WTC11 (cell line): ENCODE measurements around the gene COL4A1.

Experiments used
- CREB1 ChIP-seq: sonication (generic); formaldehyde crosslinking; IDR thresholded peaks from 2 replicates; pipeline ENCODE4 v1.8.0; 2023; ENCODE audit warnings: mild to moderate bottlenecking, missing genetic modification reagents
- ETV6 ChIP-seq: sonication (generic); formaldehyde crosslinking; IDR thresholded peaks from 2 replicates; pipeline ENCODE4 v1.8.1; 2022; ENCODE audit warnings: mild to moderate bottlenecking, missing genetic modification reagents
- HMGA2 ChIP-seq: fragments of 250-450 bp; sonication (Bioruptor Pico); IDR thresholded peaks from 2 replicates; pipeline ENCODE4 v1.4.0; 2021; ENCODE audit warnings: mild to moderate bottlenecking, moderate library complexity
- JUN ChIP-seq: sonication (generic); formaldehyde crosslinking; IDR thresholded peaks from 2 replicates; pipeline ENCODE4 v1.8.0; 2023; ENCODE audit warnings: mild to moderate bottlenecking, missing genetic modification reagents
- NR1H2 ChIP-seq: sonication (generic); formaldehyde crosslinking; IDR thresholded peaks from 2 replicates; pipeline ENCODE4 v1.9.0; 2021; ENCODE audit warnings: mild to moderate bottlenecking, moderate library complexity, missing genetic modification reagents
- NR2C2 ChIP-seq: sonication (generic); formaldehyde crosslinking; IDR thresholded peaks from 2 replicates; pipeline ENCODE4 v1.8.0; 2022; ENCODE audit warnings: mild to moderate bottlenecking, missing genetic modification reagents
- TF ChIP-seq, protein P1 (sequence below): fragments of 200-600 bp; IDR thresholded peaks from 2 replicates; pipeline ENCODE4 v1.8.0; 2022; ENCODE audit warnings: antibody characterized with exemption
- TF ChIP-seq, protein P2 (sequence below): sonication (generic); formaldehyde crosslinking; IDR thresholded peaks from 2 replicates; pipeline ENCODE4 v1.8.1; 2023; ENCODE audit warnings: mild to moderate bottlenecking, missing genetic modification reagents, moderate library complexity
- TF ChIP-seq, protein P3 (sequence below): fragments of 250-450 bp; sonication (Bioruptor Pico); IDR thresholded peaks from 2 replicates; pipeline ENCODE4 v1.9.0; 2021; ENCODE audit warnings: moderate library complexity, mild to moderate bottlenecking, inconsistent platforms, borderline replicate concordance
- TF ChIP-seq, protein P4 (sequence below): sonication (generic); formaldehyde crosslinking; IDR thresholded peaks from 2 replicates; pipeline ENCODE4 v1.8.1; 2023; ENCODE audit warnings: mild to moderate bottlenecking, missing genetic modification reagents, borderline replicate concordance
- TF ChIP-seq, protein P5 (sequence below): sonication (generic); formaldehyde crosslinking; IDR thresholded peaks from 2 replicates; pipeline ENCODE4 v1.8.0; 2022; ENCODE audit warnings: mild to moderate bottlenecking, missing genetic modification reagents
- TF ChIP-seq, protein P6 (sequence below): sonication (generic); formaldehyde crosslinking; IDR thresholded peaks from 2 replicates; pipeline ENCODE4 v1.8.0; 2022; ENCODE audit warnings: mild to moderate bottlenecking, missing genetic modification reagents
- TF ChIP-seq, protein P7 (sequence below): sonication (generic); formaldehyde crosslinking; IDR thresholded peaks from 2 replicates; pipeline ENCODE4 v1.8.1; 2022; ENCODE audit warnings: low read depth, mild to moderate bottlenecking, moderate library complexity, missing genetic modification reagents, borderline replicate concordance

DNA sequence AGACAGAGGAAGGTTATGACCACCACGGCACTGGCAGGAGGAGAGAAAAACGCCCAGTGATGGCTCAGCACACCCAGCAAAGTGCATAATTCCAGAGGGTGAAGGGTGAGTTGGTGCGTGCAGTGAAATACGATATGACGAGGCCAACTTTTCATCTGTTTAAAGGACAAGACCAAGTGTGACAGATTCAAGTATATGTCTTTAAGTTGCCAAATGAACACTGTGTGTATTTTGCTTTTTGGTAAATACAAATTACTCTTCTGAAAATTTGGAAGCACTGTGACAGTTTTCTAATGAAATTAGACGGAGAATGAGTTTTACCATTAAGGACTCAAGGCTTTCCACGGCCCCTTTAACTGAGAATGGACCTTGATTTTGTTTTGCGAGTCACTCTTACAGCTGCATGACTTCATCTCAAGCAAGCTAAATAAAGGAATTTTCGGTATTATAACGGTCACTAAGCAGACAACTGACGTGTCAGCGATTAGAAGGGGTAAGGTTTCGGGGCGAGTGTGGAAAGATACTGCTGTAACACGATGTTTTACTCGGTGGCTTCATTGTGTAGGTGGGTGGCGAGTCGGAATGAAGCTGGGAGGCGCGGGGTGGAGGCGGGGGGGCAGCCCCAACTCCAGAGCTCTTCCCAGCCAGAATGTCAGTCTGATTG, 23.0 kb upstream of the COL4A1 start:
- TF ChIP-seq, protein P1, sequence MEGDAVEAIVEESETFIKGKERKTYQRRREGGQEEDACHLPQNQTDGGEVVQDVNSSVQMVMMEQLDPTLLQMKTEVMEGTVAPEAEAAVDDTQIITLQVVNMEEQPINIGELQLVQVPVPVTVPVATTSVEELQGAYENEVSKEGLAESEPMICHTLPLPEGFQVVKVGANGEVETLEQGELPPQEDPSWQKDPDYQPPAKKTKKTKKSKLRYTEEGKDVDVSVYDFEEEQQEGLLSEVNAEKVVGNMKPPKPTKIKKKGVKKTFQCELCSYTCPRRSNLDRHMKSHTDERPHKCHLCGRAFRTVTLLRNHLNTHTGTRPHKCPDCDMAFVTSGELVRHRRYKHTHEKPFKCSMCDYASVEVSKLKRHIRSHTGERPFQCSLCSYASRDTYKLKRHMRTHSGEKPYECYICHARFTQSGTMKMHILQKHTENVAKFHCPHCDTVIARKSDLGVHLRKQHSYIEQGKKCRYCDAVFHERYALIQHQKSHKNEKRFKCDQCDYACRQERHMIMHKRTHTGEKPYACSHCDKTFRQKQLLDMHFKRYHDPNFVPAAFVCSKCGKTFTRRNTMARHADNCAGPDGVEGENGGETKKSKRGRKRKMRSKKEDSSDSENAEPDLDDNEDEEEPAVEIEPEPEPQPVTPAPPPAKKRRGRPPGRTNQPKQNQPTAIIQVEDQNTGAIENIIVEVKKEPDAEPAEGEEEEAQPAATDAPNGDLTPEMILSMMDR, result no peak
- no peak for TF ChIP-seq NR2C2 (CRISPR knock-in tag)
- TF ChIP-seq ETV6, result no peak
- TF ChIP-seq, protein P2, sequence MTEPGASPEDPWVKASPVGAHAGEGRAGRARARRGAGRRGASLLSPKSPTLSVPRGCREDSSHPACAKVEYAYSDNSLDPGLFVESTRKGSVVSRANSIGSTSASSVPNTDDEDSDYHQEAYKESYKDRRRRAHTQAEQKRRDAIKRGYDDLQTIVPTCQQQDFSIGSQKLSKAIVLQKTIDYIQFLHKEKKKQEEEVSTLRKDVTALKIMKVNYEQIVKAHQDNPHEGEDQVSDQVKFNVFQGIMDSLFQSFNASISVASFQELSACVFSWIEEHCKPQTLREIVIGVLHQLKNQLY (CRISPR knock-in tag), result no peak
- TF ChIP-seq, protein P3, sequence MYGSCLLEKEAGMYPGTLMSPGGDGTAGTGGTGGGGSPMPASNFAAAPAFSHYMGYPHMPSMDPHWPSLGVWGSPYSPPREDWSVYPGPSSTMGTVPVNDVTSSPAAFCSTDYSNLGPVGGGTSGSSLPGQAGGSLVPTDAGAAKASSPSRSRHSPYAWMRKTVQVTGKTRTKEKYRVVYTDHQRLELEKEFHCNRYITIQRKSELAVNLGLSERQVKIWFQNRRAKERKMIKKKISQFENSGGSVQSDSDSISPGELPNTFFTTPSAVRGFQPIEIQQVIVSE (CRISPR knock-in tag), result no peak
- TF ChIP-seq CREB1 (CRISPR knock-in tag), result no peak
- no peak for TF ChIP-seq JUN
- TF ChIP-seq, protein P4, sequence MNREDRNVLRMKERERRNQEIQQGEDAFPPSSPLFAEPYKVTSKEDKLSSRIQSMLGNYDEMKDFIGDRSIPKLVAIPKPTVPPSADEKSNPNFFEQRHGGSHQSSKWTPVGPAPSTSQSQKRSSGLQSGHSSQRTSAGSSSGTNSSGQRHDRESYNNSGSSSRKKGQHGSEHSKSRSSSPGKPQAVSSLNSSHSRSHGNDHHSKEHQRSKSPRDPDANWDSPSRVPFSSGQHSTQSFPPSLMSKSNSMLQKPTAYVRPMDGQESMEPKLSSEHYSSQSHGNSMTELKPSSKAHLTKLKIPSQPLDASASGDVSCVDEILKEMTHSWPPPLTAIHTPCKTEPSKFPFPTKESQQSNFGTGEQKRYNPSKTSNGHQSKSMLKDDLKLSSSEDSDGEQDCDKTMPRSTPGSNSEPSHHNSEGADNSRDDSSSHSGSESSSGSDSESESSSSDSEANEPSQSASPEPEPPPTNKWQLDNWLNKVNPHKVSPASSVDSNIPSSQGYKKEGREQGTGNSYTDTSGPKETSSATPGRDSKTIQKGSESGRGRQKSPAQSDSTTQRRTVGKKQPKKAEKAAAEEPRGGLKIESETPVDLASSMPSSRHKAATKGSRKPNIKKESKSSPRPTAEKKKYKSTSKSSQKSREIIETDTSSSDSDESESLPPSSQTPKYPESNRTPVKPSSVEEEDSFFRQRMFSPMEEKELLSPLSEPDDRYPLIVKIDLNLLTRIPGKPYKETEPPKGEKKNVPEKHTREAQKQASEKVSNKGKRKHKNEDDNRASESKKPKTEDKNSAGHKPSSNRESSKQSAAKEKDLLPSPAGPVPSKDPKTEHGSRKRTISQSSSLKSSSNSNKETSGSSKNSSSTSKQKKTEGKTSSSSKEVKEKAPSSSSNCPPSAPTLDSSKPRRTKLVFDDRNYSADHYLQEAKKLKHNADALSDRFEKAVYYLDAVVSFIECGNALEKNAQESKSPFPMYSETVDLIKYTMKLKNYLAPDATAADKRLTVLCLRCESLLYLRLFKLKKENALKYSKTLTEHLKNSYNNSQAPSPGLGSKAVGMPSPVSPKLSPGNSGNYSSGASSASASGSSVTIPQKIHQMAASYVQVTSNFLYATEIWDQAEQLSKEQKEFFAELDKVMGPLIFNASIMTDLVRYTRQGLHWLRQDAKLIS (CRISPR knock-in tag), result no peak
- TF ChIP-seq HMGA2, result no peak
- TF ChIP-seq NR1H2 (CRISPR knock-in tag), result no peak
- TF ChIP-seq, protein P5, sequence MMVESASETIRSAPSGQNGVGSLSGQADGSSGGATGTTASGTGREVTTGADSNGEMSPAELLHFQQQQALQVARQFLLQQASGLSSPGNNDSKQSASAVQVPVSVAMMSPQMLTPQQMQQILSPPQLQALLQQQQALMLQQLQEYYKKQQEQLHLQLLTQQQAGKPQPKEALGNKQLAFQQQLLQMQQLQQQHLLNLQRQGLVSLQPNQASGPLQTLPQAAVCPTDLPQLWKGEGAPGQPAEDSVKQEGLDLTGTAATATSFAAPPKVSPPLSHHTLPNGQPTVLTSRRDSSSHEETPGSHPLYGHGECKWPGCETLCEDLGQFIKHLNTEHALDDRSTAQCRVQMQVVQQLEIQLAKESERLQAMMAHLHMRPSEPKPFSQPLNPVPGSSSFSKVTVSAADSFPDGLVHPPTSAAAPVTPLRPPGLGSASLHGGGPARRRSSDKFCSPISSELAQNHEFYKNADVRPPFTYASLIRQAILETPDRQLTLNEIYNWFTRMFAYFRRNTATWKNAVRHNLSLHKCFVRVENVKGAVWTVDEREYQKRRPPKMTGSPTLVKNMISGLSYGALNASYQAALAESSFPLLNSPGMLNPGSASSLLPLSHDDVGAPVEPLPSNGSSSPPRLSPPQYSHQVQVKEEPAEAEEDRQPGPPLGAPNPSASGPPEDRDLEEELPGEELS (CRISPR knock-in tag), result no peak
- TF ChIP-seq, protein P6, sequence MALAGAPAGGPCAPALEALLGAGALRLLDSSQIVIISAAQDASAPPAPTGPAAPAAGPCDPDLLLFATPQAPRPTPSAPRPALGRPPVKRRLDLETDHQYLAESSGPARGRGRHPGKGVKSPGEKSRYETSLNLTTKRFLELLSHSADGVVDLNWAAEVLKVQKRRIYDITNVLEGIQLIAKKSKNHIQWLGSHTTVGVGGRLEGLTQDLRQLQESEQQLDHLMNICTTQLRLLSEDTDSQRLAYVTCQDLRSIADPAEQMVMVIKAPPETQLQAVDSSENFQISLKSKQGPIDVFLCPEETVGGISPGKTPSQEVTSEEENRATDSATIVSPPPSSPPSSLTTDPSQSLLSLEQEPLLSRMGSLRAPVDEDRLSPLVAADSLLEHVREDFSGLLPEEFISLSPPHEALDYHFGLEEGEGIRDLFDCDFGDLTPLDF (CRISPR knock-in tag), result no peak
- TF ChIP-seq, protein P7, sequence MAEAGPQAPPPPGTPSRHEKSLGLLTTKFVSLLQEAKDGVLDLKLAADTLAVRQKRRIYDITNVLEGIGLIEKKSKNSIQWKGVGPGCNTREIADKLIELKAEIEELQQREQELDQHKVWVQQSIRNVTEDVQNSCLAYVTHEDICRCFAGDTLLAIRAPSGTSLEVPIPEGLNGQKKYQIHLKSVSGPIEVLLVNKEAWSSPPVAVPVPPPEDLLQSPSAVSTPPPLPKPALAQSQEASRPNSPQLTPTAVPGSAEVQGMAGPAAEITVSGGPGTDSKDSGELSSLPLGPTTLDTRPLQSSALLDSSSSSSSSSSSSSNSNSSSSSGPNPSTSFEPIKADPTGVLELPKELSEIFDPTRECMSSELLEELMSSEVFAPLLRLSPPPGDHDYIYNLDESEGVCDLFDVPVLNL, result no peak
